ENCODE results near the gene TMPRSS9. TPM values are rescaled to one million over a fixed set of nuclear protein-coding genes. Genes with fewer than 3 reads are reported as not detected.

Gene TMPRSS9
- total RNA-seq, 4 donors from 2014 or later = 0.12 TPM; not detected in 3

GRCh38 chr19:2474232-2475017 lies 114.4 kb downstream of the TMPRSS9 start:
- ATAC-seq (ENCODE audit: low FRiP score) (peak; percentile 50), DNase-seq (ENCODE audit: low spot score) (peak; percentile 78)
- peak in 2 of 3 donors; percentile 94 to 96 for TF ChIP-seq CTCF (IDR thresholded peaks at IDR 0.05)

- TF ChIP-seq CTCF (IDR thresholded peaks at IDR 0.05) = no peak
- DNase-seq (ENCODE audit: low spot score) = no peak
- ATAC-seq (ENCODE audit: low FRiP score) = peak; percentile 2
These were observed 115.1 kb downstream of the TMPRSS9 start for GRCh38 chr19:2475018-2475701.

Other genes starting within 250 kb of the TMPRSS9 start
- 100 to 1,000 TPM in 1 of 4 donors, 10 to 100 TPM in 3; 66.7 to 107 (median 79.6) TPM for gene AP3D1, start 208.7 kb upstream of the TMPRSS9 start, total RNA-seq
- 10 to 100 TPM in 3 of 4 donors, 1 to 10 TPM in 1; 8.2 to 52.4 (median 15.3) TPM for gene DOT1L, start 196.3 kb upstream of the TMPRSS9 start, total RNA-seq
- gene PLEKHJ1, start 123.9 kb upstream of the TMPRSS9 start, total RNA-seq = 10 to 100 TPM; 45.0 to 67.5 (median 52.3) TPM
- 10 to 100 TPM; 13.2 to 31.1 (median 24.5) TPM for gene SF3A2, start 123.4 kb upstream of the TMPRSS9 start, total RNA-seq
- 1 to 10 TPM in 1 of 4 donors, under 1 TPM in 2, not detected in 1; 0.25 to 1.1 (median 0.72) TPM for gene AMH, start 110.9 kb upstream of the TMPRSS9 start, total RNA-seq
- not detected for gene JSRP1, start 103.8 kb upstream of the TMPRSS9 start, total RNA-seq
- 1 to 10 TPM in 3 of 4 donors, under 1 TPM in 1; 0.09 to 9.1 (median 1.3) TPM for gene PEAK3, start 78.1 kb upstream of the TMPRSS9 start, total RNA-seq
- gene LINGO3, start 52.1 kb upstream of the TMPRSS9 start, total RNA-seq = under 1 TPM in 1 of 4 donors, not detected in 3; 0.19 TPM
- 100 to 1,000 TPM; 101 to 142 (median 115) TPM for gene LSM7, start 31.7 kb upstream of the TMPRSS9 start, total RNA-seq
- gene SPPL2B, start 31.6 kb upstream of the TMPRSS9 start, total RNA-seq = 10 to 100 TPM; 24.0 to 42.6 (median 27.4) TPM
- gene TIMM13, start 67.3 kb downstream of the TMPRSS9 start, total RNA-seq = 10 to 100 TPM; 28.8 to 43.6 (median 41.1) TPM
- gene LMNB2, start 96.7 kb downstream of the TMPRSS9 start, total RNA-seq = 10 to 100 TPM; 14.1 to 37.5 (median 23.0) TPM
- gene GADD45B, start 115.9 kb downstream of the TMPRSS9 start, total RNA-seq = 100 to 1,000 TPM; 120 to 726 (median 425) TPM